ENCODE data around the gene SRPX2. TPM values are rescaled to one million over a fixed set of nuclear protein-coding genes. Genes with fewer than 3 reads are reported as not detected.

Gene SRPX2
- 10.0 to 21.1 TPM (median 10.8 TPM) in 3 replicates for total RNA-seq
- long read RNA-seq, full-length matches to known transcripts, result 12 of 12 reads
- long read RNA-seq, partial matches to known transcripts, result 0 of 12 reads
- long read RNA-seq, other reads (novel, unspliced or antisense), result 0 of 12 reads

DNA sequence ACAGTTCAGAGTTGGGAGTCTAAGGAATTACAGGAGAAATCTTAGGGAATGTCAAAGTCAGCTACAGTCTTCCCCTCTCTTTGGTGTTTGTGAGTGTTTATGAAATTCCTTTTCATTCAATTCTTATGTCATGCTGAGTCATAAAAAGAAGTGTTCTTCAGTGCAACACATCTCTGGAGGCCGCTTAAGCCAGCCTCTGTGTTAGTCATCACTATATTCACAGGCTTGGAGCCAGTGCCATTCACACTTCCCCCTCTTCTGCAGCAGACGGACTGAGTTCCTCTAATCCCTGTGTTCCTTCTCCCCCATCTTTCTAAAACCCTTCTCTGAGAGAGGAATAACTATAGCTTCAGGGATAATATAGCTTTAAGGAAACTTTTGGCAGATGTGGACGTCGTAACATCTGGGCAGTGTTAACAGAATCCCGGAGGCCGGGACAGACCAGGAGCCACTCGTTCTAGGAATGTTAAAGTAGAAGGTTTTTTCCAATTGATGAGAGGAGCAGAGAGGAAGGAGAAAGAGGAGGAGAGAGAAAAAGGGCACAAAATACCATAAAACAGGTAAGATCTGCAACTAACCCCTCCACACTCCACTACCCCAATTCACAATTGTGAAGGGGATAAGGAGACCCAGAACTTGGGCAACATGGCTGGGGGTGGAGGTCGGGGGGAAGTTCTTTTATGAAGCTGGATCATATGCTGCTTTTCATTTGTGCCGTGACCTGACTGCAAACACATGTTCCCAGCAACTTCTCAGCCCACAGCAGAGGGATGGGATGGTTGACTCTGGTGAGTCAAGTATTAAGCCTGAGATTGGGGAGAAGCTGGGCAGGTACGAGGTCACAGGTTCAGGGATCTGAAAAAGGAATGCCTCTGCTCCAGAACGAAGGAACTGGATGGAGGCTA, at the start of gene SRPX2:
Gene SRPX2 (plus strand): TSS at position 244 of the 905 bp plus-strand sequence. CDS start 2,124 bp downstream, outside the sequence.
- Mint-ChIP-seq H3K9me3 (ENCODE audit: low read depth) (peaks cover 6% of the 10 kb centered on the region), H3K4me1 (ENCODE audit: low read depth) (peaks cover 58% of the 10 kb centered on the region), H3K27ac (ENCODE audit: unreplicated experiment) (peak within 1 kb of the TSS; percentile 95), H3K36me3 (ENCODE audit: low read depth) (no peaks in the 10 kb centered on the region), H3K4me3 (ENCODE audit: unreplicated experiment) (peak within 1 kb of the TSS; percentile 57), H3K27me3 (ENCODE audit: low read depth) (no peaks in the 10 kb centered on the region)
- no peak for DNase-seq (ENCODE audit: low spot score)
- TF ChIP-seq CTCF (IDR thresholded peaks at IDR 0.05), result no peak

DNA sequence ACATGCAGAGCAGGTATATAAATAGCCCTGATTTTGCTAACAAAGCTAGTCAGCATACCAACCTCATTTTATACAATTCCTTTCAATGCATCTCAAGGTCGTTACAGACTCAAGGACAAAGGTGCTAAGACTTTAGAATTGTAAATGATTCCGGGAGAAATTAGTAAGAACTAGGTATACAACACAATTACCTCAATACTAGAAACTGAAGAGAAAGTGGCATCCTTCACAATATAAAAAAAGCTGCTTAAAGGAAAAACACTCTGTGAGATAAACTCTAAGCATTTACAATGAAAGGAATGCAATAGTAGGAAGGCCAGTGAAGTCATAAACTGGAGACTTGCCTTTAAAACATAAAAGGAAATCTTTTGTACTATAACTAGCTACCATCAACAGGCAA, 47.4 kb upstream of the SRPX2 start:
- no peak for TF ChIP-seq CTCF (IDR thresholded peaks at IDR 0.05)
- Mint-ChIP-seq H3K27me3 (ENCODE audit: low read depth) (peaks cover 1% of the 10 kb centered on the region), H3K4me3 (ENCODE audit: unreplicated experiment) (no peak overlapping the region), H3K9me3 (ENCODE audit: low read depth) (no peaks in the 10 kb centered on the region), H3K27ac (ENCODE audit: unreplicated experiment) (no peak overlapping the region), H3K4me1 (ENCODE audit: low read depth) (no peaks in the 10 kb centered on the region), H3K36me3 (ENCODE audit: low read depth) (no peaks in the 10 kb centered on the region)
- DNase-seq (ENCODE audit: low spot score), result no peak

- Mint-ChIP-seq H3K27me3 (ENCODE audit: low read depth) (peaks cover 1% of the 10 kb centered on the region), H3K27ac (ENCODE audit: unreplicated experiment) (no peak overlapping the region), H3K9me3 (ENCODE audit: low read depth) (no peaks in the 10 kb centered on the region), H3K4me1 (ENCODE audit: low read depth) (no peaks in the 10 kb centered on the region), H3K36me3 (ENCODE audit: low read depth) (no peaks in the 10 kb centered on the region), H3K4me3 (ENCODE audit: unreplicated experiment) (no peak overlapping the region)
- TF ChIP-seq CTCF (IDR thresholded peaks at IDR 0.05), result no peak
- DNase-seq (ENCODE audit: low spot score), result no peak
Measured at GRCh38 chrX:100599456-100599855, 44.5 kb upstream of the SRPX2 start.

DNA sequence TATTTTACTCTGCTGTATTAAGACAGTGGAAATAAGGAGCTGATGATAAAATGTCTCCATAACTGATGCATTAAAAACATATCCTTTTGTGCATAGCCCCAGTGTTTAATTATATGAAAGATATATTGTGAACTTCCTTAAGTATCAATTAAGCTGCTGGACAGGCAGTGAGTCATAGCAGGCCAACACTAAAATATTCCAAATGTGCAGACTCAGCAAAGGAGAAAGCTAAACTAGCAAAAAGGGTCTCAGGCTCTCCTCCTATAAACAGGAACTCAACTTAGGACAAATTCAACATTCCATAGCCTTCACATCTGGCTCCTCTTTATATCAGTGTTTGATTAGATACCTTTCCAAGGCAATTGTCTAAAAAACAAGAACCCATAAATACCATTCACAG, 43.7 kb upstream of the SRPX2 start:
- H3K9me3 Mint-ChIP-seq (ENCODE audit: low read depth), result no peaks in the 10 kb centered on the region
- no peaks in the 10 kb centered on the region for H3K4me1 Mint-ChIP-seq (ENCODE audit: low read depth)
- no peaks in the 10 kb centered on the region for H3K36me3 Mint-ChIP-seq (ENCODE audit: low read depth)
- no peak for TF ChIP-seq CTCF (IDR thresholded peaks at IDR 0.05)
- no peak for DNase-seq (ENCODE audit: low spot score)
- H3K27me3 Mint-ChIP-seq (ENCODE audit: low read depth), result peaks cover 1% of the 10 kb centered on the region
- H3K27ac Mint-ChIP-seq (ENCODE audit: unreplicated experiment), result no peak overlapping the region
- H3K4me3 Mint-ChIP-seq (ENCODE audit: unreplicated experiment), result no peak overlapping the region

- Mint-ChIP-seq H3K27me3 (ENCODE audit: low read depth) (peaks cover 1% of the 10 kb centered on the region), H3K4me3 (ENCODE audit: unreplicated experiment) (no peak overlapping the region), H3K36me3 (ENCODE audit: low read depth) (no peaks in the 10 kb centered on the region), H3K4me1 (ENCODE audit: low read depth) (no peaks in the 10 kb centered on the region), H3K27ac (ENCODE audit: unreplicated experiment) (no peak overlapping the region), H3K9me3 (ENCODE audit: low read depth) (no peaks in the 10 kb centered on the region)
- DNase-seq (ENCODE audit: low spot score), result no peak
- TF ChIP-seq CTCF (IDR thresholded peaks at IDR 0.05), result no peak
Measured at GRCh38 chrX:100600758-100601157, 43.2 kb upstream of the SRPX2 start.
